GM12891 (cell line): ENCODE results near the gene CPLANE1.
"Not testable (repeated sequence)": the region's sequence is repeated elsewhere in the genome, so short reads cannot be mapped to it uniquely, and the experiment has no call there.

Experiments
- PAX5 ChIP-seq: IDR thresholded peaks from 2 replicates; pipeline ENCODE4 v1.6.1; 2011; ENCODE audit warnings: low read length, moderate library complexity, mild to moderate bottlenecking; ENCODE audit not compliant: insufficient read depth, severe bottlenecking
- POLR2A ChIP-seq: IDR thresholded peaks from 2 replicates; pipeline ENCODE4 v1.6.1; 2011; ENCODE audit warnings: low read depth, low read length, control low read depth
- POLR2AphosphoS5 ChIP-seq: IDR thresholded peaks from 2 replicates; pipeline ENCODE4 v1.6.1; 2011; ENCODE audit warnings: low read depth, low read length, control low read depth
- POU2F2 ChIP-seq: IDR thresholded peaks from 2 replicates; pipeline ENCODE4 v1.6.1; 2011; ENCODE audit warnings: low read depth, mild to moderate bottlenecking, control low read depth, low read length, moderate library complexity
- SPI1 ChIP-seq: IDR thresholded peaks from 2 replicates; pipeline ENCODE4 v1.6.1; 2011; ENCODE audit warnings: low read depth, low read length, control low read depth
- TAF1 ChIP-seq: IDR thresholded peaks from 2 replicates; pipeline ENCODE4 v1.6.1; 2011; ENCODE audit warnings: low read depth, low read length, control low read depth

DNA sequence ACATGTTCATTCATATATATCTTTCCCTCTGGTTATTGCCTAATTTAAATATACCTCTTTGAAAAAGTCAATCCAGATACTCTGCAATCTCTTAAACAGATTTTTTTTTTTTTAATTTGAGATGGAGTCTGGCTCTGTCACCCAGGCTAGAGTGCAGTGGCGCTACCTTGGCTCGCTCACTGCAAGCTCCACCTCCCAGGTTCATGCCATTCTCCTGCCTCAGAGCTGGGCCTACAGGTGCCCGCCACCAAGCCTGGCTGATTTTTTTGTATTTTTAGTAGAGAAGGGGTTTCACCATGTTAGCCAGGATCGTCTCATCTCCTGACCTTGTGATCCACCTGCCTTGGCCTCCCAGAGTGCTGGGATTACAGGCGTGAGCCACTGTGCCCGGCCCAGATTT lies 28.8 kb downstream of the CPLANE1 start:
- not testable (repeated sequence) for TF ChIP-seq POLR2AphosphoS5, POLR2A, POU2F2, TAF1, SPI1, PAX5
